K562 (cell line): ENCODE measurements around the gene GAK. TPM values are rescaled to one million over a fixed set of nuclear protein-coding genes. Genes with fewer than 3 reads are reported as not detected.
A peak's percentile ranks its signal among the peaks of the same experiment; 100 is the strongest.

ENCODE experiments used
- ATAC-seq: fragments of 200-7000 bp; cut with Tn5 transposase; 3 replicates; pipeline ENCODE4 v1.9.1; 2020; ENCODE audit warnings: moderate library complexity
- BruUV-seq: library from RNA; stranded (reverse); fragments of 400-500 nt; replicated peaks from 2 replicates; lab custom pipeline; 2021; lab: Mats Ljungman, UMichigan
- CTCF ChIA-PET: fragments of 300-600 bp; formaldehyde crosslinking; extraction: SDS; loops from one replicate; lab custom pipeline; 2021; ENCODE audit warnings: low intra/inter-chr PET ratio; lab: Yijun Ruan, JAX
- POLR2A ChIA-PET: fragments of 300-600, 350-650 bp; sonication (Branson Sonifier 250); formaldehyde crosslinking; extraction: SDS; loops from one replicate; lab custom pipeline; 2021; ENCODE audit warnings: antibody characterized with exemption, inconsistent platforms; lab: Yijun Ruan, JAX
- DNase-seq, 4 experiments: peaks; one replicate each; pipeline versions ENCODE4 v3.0.0 to v3.0.0-alpha.2; 2011 to 2018; ENCODE audit warnings: low spot score in 3 of 4, mixed read lengths in 3 of 4; ENCODE audit errors: extremely low read depth in 1 of 4
- FAIRE-seq: peaks from 2 replicates; lab custom pipeline; 2011; peaks lifted over from hg19 to GRCh38; lab: Jason Lieb, UNC
- H2AFZ ChIP-seq: 2 replicates; pipeline ENCODE4 v1.6.0; 2011; ENCODE audit warnings: low read depth, low read length, control low read depth, inconsistent platforms
- H3K27ac ChIP-seq: fragments of 200-600 bp; 3 replicates; pipeline ENCODE4 v1.8.0; 2011; ENCODE audit warnings: low read depth, mild to moderate bottlenecking, control low read depth, inconsistent platforms, low read length, moderate library complexity, mixed read lengths; ENCODE audit errors: extremely low read depth
- H3K27me3 ChIP-seq, 2 experiments: fragments of 300-600 bp in 1 of 2; 2 replicates in 1 of 2; 3 replicates in 1 of 2; pipeline versions ENCODE4 v1.6.0 to v1.8.0; 2011; ENCODE audit warnings: inconsistent platforms in 2 of 2, low read length in 2 of 2, mild to moderate bottlenecking in 1 of 2, mixed read lengths in 1 of 2, moderate library complexity in 1 of 2; ENCODE audit not compliant: control insufficient read depth in 2 of 2, insufficient read depth in 2 of 2
- H3K36me3 ChIP-seq: fragments of 300-600 bp; 3 replicates; pipeline ENCODE4 v1.8.0; 2011; ENCODE audit warnings: mild to moderate bottlenecking, low read length, inconsistent platforms; ENCODE audit not compliant: control insufficient read depth, insufficient read depth
- H3K4me1 ChIP-seq, 2 experiments: fragments of 200-600 bp in 1 of 2; replicated peaks in 1 of 2; 2 replicates in 1 of 2; 3 replicates in 1 of 2; pipeline versions ENCODE4 v1.5.1 to v1.8.0; 2011; ENCODE audit warnings: inconsistent platforms in 2 of 2, low read length in 2 of 2, mild to moderate bottlenecking in 1 of 2, mixed read lengths in 1 of 2, moderate library complexity in 1 of 2; ENCODE audit not compliant: control insufficient read depth in 2 of 2, insufficient read depth in 2 of 2
- H3K4me2 ChIP-seq: 2 replicates; pipeline ENCODE4 v1.6.1; 2011; ENCODE audit warnings: low read length, control low read depth, inconsistent platforms, mixed read lengths; ENCODE audit not compliant: insufficient read depth
- H3K4me3 ChIP-seq: fragments of 200-600 bp; sonication (generic), shearing (Covaris generic); 2 replicates; pipeline ENCODE4 v1.5.1; 2016; ENCODE audit warnings: control low read depth, inconsistent platforms
- H3K79me2 ChIP-seq: fragments of 200-600 bp; 3 replicates; pipeline ENCODE4 v1.8.0; 2011; ENCODE audit warnings: low read length, inconsistent platforms; ENCODE audit not compliant: control insufficient read depth, insufficient read depth
- H3K9ac ChIP-seq, 2 experiments: 2 replicates each; pipeline versions ENCODE4 v1.6.0 to v1.6.1; 2011; ENCODE audit warnings: low read depth in 2 of 2, low read length in 2 of 2, control low read depth in 1 of 2, inconsistent platforms in 1 of 2, mild to moderate bottlenecking in 1 of 2, mixed read lengths in 1 of 2; ENCODE audit not compliant: insufficient read depth in 1 of 2
- H3K9me1 ChIP-seq: one replicate; pipeline ENCODE4 v1.6.0; 2011; ENCODE audit warnings: inconsistent platforms, mild to moderate bottlenecking, low read length, moderate library complexity; ENCODE audit not compliant: control insufficient read depth, insufficient read depth
- H3K9me3 ChIP-seq: replicated peaks from 2 replicates; pipeline ENCODE4 v1.5.1; 2011; ENCODE audit warnings: low read depth, low read length, inconsistent platforms; ENCODE audit not compliant: control insufficient read depth, insufficient read depth
- H4K20me1 ChIP-seq: replicated peaks from 2 replicates; pipeline ENCODE4 v1.6.1; 2011; ENCODE audit warnings: low read length, inconsistent platforms, mixed read lengths; ENCODE audit not compliant: control insufficient read depth, insufficient read depth
- HOXB6 ChIP-seq: fragments of 250-450 bp; sonication (Bioruptor Pico); IDR thresholded peaks from 2 replicates; pipeline ENCODE4 v1.5.1; 2022; ENCODE audit warnings: mild to moderate bottlenecking, borderline replicate concordance
- MIER1 ChIP-seq: fragments of 450-650 bp; IDR thresholded peaks from 2 replicates; pipeline ENCODE4 v1.6.1; 2016; ENCODE audit warnings: antibody characterized with exemption, mild to moderate bottlenecking, low read depth
- RBM22 ChIP-seq: fragments of 200-400 bp; formaldehyde crosslinking; IDR thresholded peaks from 2 replicates; pipeline ENCODE4 v1.6.1; 2018; ENCODE audit warnings: low read length, low read depth; ENCODE audit not compliant: poor library complexity, severe bottlenecking
- SMAD3 ChIP-seq: fragments of 450-650 bp; formaldehyde crosslinking; conservative IDR thresholded peaks from 2 replicates; pipeline ENCODE4 v1.4.0; 2020; ENCODE audit warnings: mild to moderate bottlenecking
- ZC3H11A ChIP-seq: IDR thresholded peaks from 2 replicates; pipeline ENCODE4 v1.6.1; 2012; ENCODE audit warnings: low read depth, low read length, improper control_type of control experiment
- ZNF224 ChIP-seq: sonication (generic); formaldehyde crosslinking; IDR thresholded peaks from 2 replicates; pipeline ENCODE4 v1.8.0; 2022; ENCODE audit warnings: mild to moderate bottlenecking, missing genetic modification reagents
- ZNF232 ChIP-seq: sonication (generic); formaldehyde crosslinking; IDR thresholded peaks from 2 replicates; pipeline ENCODE4 v1.8.0; 2022; ENCODE audit warnings: mild to moderate bottlenecking, missing genetic modification reagents
- ZNF431 ChIP-seq: sonication (generic); formaldehyde crosslinking; IDR thresholded peaks from 2 replicates; pipeline ENCODE4 v1.8.0; 2022; ENCODE audit warnings: mild to moderate bottlenecking, missing genetic modification reagents
- WGBS: fragments of 100-300 bp; shearing (Covaris generic); methylation state at CpG from one replicate; pipeline ENCODE4 v1.1.6; 2016; ENCODE audit warnings: low coverage, mixed read lengths; ENCODE audit not compliant: insufficient coverage; ENCODE audit errors: missing lambda C conversion rate; 5-methylcytosine and 5-hydroxymethylcytosine counted together
- in situ Hi-C: fragments of 300-500 bp; cut with MboI; formaldehyde crosslinking; loops from 4 replicates; pipeline ENCODE4 v1.15.0; 2018; ENCODE audit warnings: inconsistent platforms, mixed read lengths
- intact Hi-C: fragments of 100-400 bp; cut with micrococcal nuclease; formaldehyde crosslinking; loops from 2 replicates; pipeline ENCODE4 v1.14.2; 2022
- polyA plus RNA-seq, 8 experiments: library from polyadenylated mRNA; depleted of rRNA in 4 of 8; stranded (reverse) in 5 of 8; unstranded in 3 of 8; fragments of >200 nt; fragmentation: Nextera tagmentation in 2 of 8; fragmentation: Illumina TruSeq in 1 of 8; extraction: Ambion mirVana in 2 of 8; extraction: Trizol in 1 of 8; gene quantifications; 2 replicates each; pipeline versions ENCODE4 v1.2.1 to v1.2.3, GENCODE V29; 2011 to 2014; ENCODE audit warnings: inconsistent platforms in 1 of 8, missing spikeins in 1 of 8
- total RNA-seq, 7 experiments: library from RNA; depleted of rRNA in 6 of 7; stranded (reverse); fragments of >200 nt in 6 of 7; fragmentation: Illumina TruSeq in 2 of 7; extraction: Trizol in 2 of 7; gene quantifications; 2 replicates each; pipeline versions ENCODE4 v1.2.1 to v1.2.3, GENCODE V29; 2011 to 2021; ENCODE audit warnings: low replicate concordance in 1 of 7
- TF ChIP-seq, protein P1 (sequence below): fragments of 450-650 bp; IDR thresholded peaks from one replicate; pipeline ENCODE4 v1.6.1; 2018; ENCODE audit warnings: mild to moderate bottlenecking, moderate library complexity; ENCODE audit not compliant: partially characterized antibody

GAK gene
- total and polyA plus RNA-seq, 9 of the 15 experiments (the other 6 are each of a cell fraction or from before 2014, with no cell fraction given), result 1.3 to 102 (median 16.2) TPM

DNA sequence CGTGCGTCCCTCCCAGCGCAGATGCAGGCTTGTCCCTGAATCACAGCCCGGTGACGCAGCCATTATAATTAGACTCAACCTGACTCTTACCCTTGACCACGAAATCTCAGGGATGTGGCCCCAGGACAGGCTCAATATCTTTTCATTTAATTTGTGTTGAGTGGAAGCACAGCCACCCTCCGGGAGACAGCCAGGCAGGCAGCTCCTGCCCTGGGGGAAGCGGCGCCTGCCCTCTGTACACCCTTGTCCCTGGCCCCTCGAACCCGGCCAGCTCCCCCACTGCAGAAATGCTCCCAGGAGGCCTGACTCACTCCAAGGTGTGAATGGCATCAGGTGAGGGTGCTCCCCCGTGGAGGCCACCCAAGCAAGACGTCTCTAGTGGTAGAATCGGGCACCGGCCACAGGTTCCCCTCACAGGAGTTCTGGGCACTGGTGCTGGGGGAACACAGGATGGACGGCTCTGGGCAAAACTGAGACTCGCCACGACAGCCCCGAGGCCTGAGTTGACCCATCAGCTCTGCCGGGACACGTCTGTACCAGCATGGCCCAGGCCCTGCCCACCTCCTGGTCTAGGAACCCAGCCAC, 108.8 kb downstream of the GAK start:
- WGBS, result 30% methylated on average over 20 of the region's 21 CpGs
- Histone ChIP-seq H3K9me1 (no peaks in the 10 kb centered on the region), H3K4me3 (no peak overlapping the region), H3K27me3 (peaks cover 17 to 69% of the 10 kb centered on the region in 2 experiments; a peak in 3 of 5 replicates), H3K79me2 (no peaks in the 10 kb centered on the region), H3K4me2 (no peak overlapping the region), H3K36me3 (no peaks in the 10 kb centered on the region), H4K20me1 (no peaks in the 10 kb centered on the region; the same call in 1 of the 2 replicates), H3K9me3 (no peaks in the 10 kb centered on the region), H3K4me1 (peaks cover 0 to 52% of the 10 kb centered on the region in 2 experiments; a peak in 3 of 5 replicates), H2AFZ (no peak overlapping the region), H3K9ac (no peak overlapping the region), H3K27ac (no peak overlapping the region)
- DNase-seq (no peak), ATAC-seq (no peak), FAIRE-seq (no peak)
- in situ Hi-C loops, result no loop called here
- intact Hi-C loops, result no loop called here
- ChIA-PET POLR2A (no interaction called here), CTCF (no interaction called here)
- TF ChIP-seq RBM22 (no peak), ZNF232 (CRISPR knock-in tag) (no peak), ZNF224 (CRISPR knock-in tag) (no peak)
- BruUV-seq, result no TSS peak

DNA sequence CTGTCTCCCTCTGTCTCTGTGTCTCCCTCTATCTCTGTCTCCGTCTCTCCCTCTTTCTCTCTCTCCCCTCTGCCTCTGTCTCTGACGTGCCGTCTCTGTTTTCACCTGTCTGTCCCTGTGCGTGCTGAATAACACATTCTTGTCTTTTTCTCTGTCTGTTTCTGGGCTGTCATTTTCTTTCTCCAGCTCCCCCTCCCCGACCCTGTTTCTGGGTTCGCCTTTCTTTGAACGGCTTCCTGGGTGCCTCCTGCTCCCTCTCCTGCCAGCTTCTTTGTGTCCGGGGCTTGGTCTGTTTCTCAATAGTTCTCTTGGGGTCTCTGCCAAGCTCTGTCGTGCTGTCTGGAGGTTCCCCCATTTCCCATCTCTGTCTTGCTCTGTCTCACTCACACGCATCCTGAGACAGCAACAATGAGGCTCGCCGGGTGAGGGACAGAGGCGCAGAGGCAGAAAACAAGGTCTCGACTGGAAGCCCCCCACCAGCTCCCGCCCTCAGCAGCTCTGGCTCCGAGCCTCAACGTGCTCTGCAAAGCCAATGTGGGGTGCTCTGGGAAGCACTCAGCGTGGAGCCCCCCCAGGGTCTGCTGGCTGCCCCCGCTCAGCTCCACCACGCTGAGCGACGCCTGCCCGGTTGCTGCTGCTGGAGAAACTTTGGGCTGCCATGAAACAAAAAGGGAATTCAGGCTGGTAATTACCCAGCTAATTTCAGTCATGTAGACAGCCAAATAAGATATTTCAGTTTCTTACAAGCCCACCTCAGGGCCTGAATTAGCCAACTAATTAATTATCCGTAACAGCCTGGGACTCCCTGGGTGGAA, 109.5 kb downstream of the GAK start:
- Histone ChIP-seq H3K9me3 (no peaks in the 10 kb centered on the region), H3K4me3 (no peak overlapping the region), H3K27me3 (peaks cover 20 to 70% of the 10 kb centered on the region in 2 experiments; a peak in 3 of 5 replicates), H3K79me2 (no peaks in the 10 kb centered on the region), H3K4me1 (peaks cover 0 to 52% of the 10 kb centered on the region in 2 experiments; a peak in 3 of 5 replicates), H3K27ac (no peak overlapping the region), H3K36me3 (no peaks in the 10 kb centered on the region), H2AFZ (no peak overlapping the region), H3K9me1 (no peaks in the 10 kb centered on the region), H3K4me2 (no peak overlapping the region), H3K9ac (no peak overlapping the region), H4K20me1 (no peaks in the 10 kb centered on the region; the same call in 1 of the 2 replicates)
- ChIA-PET POLR2A (no interaction called here), CTCF (no interaction called here)
- intact Hi-C loops, result no loop called here
- ATAC-seq (no peak), DNase-seq (no peak), FAIRE-seq (no peak)
- no TSS peak for BruUV-seq
- WGBS, result 20% methylated on average over 20 of the region's 24 CpGs
- in situ Hi-C loops, result no loop called here
- TF ChIP-seq ZC3H11A, result no peak
- TF ChIP-seq MIER1, result peak; percentile 61; the same call in 1 of the 2 replicates
- TF ChIP-seq ZNF431 (CRISPR knock-in tag), result no peak
- TF ChIP-seq HOXB6 (CRISPR knock-in tag), result no peak
- TF ChIP-seq, protein P1, sequence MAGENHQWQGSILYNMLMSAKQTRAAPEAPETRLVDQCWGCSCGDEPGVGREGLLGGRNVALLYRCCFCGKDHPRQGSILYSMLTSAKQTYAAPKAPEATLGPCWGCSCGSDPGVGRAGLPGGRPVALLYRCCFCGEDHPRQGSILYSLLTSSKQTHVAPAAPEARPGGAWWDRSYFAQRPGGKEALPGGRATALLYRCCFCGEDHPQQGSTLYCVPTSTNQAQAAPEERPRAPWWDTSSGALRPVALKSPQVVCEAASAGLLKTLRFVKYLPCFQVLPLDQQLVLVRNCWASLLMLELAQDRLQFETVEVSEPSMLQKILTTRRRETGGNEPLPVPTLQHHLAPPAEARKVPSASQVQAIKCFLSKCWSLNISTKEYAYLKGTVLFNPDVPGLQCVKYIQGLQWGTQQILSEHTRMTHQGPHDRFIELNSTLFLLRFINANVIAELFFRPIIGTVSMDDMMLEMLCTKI, result no peak
- no peak for TF ChIP-seq SMAD3 (CRISPR knock-in tag)
